ENCODE data around the gene COX8A.

- no peak for TF ChIP-seq EP300 (IDR thresholded peaks at IDR 0.05)
- TF ChIP-seq POLR2A (IDR thresholded peaks at IDR 0.05; ENCODE audit: low read length): no peak
- TF ChIP-seq, protein P1, sequence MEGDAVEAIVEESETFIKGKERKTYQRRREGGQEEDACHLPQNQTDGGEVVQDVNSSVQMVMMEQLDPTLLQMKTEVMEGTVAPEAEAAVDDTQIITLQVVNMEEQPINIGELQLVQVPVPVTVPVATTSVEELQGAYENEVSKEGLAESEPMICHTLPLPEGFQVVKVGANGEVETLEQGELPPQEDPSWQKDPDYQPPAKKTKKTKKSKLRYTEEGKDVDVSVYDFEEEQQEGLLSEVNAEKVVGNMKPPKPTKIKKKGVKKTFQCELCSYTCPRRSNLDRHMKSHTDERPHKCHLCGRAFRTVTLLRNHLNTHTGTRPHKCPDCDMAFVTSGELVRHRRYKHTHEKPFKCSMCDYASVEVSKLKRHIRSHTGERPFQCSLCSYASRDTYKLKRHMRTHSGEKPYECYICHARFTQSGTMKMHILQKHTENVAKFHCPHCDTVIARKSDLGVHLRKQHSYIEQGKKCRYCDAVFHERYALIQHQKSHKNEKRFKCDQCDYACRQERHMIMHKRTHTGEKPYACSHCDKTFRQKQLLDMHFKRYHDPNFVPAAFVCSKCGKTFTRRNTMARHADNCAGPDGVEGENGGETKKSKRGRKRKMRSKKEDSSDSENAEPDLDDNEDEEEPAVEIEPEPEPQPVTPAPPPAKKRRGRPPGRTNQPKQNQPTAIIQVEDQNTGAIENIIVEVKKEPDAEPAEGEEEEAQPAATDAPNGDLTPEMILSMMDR (IDR thresholded peaks at IDR 0.05): no peak
- TF ChIP-seq HOXA7 (CRISPR knock-in tag; IDR thresholded peaks at IDR 0.05): no peak
- no peak for TF ChIP-seq ELK1 (IDR thresholded peaks at IDR 0.05; ENCODE audit: low read depth, low read length)
- TF ChIP-seq RFX5 (IDR thresholded peaks at IDR 0.05): no peak
- TF ChIP-seq PHF8 (IDR thresholded peaks at IDR 0.05; ENCODE audit: borderline replicate concordance, low read depth): no peak
- no peak for TF ChIP-seq NR3C1 (IDR thresholded peaks at IDR 0.05)
- no peak for TF ChIP-seq ESRRA (IDR thresholded peaks at IDR 0.05; ENCODE audit: borderline replicate concordance, low read length)
Observed at GRCh38 chr11:63958008-63958407, 16.4 kb upstream of the COX8A start.
